8988T (cell line): ENCODE data around the gene RNF14.
"Not testable (repeated sequence)": the region's sequence is repeated elsewhere in the genome, so short reads cannot be mapped to it uniquely, and the experiment has no call there.

Experiments used
- DNase-seq: peaks from one replicate; pipeline ENCODE4 v3.0.0; 2011

The RNF14 gene, protein sequence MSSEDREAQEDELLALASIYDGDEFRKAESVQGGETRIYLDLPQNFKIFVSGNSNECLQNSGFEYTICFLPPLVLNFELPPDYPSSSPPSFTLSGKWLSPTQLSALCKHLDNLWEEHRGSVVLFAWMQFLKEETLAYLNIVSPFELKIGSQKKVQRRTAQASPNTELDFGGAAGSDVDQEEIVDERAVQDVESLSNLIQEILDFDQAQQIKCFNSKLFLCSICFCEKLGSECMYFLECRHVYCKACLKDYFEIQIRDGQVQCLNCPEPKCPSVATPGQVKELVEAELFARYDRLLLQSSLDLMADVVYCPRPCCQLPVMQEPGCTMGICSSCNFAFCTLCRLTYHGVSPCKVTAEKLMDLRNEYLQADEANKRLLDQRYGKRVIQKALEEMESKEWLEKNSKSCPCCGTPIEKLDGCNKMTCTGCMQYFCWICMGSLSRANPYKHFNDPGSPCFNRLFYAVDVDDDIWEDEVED

GRCh38 chr5:141968914-141969608 is at the start of gene RNF14:
RNF14 (plus strand) TSS chr5:141969105; CDS start chr5:141973589, 4,484 bp downstream.
- peak; percentile 70 for DNase-seq

GRCh38 chr5:141919218-141920119 is 49.4 kb upstream of the RNF14 start:
- no peak for DNase-seq

- DNase-seq = no peak
These were observed 48.1 kb upstream of the RNF14 start for GRCh38 chr5:141920771-141921170.

- DNase-seq = not testable (repeated sequence)
These were observed 46.0 kb upstream of the RNF14 start for GRCh38 chr5:141922827-141923447.

DNA sequence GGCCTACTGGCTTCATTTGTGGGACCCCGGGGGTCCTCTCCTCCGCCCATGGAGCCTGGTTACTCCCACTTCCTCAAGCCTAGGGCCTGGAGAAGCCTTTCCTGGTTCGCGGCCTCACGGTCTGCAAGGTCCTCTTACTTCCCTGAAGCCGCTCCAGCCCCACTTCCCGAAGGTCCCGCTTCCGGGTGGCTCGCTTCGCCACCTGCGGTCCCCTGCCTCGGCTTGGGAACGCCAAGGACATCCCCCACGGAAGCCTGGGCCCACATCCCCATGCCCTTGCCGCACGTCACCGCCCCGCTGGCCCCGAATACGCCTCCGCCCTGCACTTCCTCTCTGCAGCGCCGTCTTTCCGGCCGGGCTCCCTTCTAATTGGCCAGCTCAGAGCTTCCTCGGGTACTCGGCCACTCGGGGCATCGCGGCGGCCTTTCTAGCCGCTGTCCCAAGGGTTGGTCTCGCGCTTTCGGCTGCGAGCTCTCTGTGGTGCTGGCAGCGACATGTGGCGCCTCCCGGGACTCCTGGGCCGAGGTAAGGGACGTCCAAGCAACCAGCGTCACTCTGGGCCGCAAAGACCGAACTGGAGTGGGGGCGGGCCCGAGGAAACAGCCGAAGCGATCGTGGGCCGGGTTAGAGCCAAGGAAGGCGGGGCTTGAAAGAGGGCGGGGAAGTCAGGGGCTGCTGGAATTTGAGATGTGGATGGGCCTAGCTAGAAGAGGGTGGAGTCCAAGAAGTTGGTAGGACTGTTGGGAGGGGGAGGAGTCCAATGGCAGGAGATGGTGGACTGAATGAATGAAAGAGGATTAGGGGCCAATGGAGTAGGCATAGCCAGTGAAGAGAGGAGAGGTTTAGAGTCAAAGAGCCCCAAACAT is 45.2 kb upstream of the RNF14 start, which contains the start of gene DELE1:
DELE1 (plus strand) TSS at position 424 of the 866 bp plus-strand sequence; CDS start at position 495, 71 bp downstream.
- DNase-seq = peak; percentile 85

- DNase-seq = no peak
These were observed 42.5 kb upstream of the RNF14 start for GRCh38 chr5:141926434-141926833.

- no peak for DNase-seq
These were observed 40.9 kb upstream of the RNF14 start for GRCh38 chr5:141928051-141928450.

DNA sequence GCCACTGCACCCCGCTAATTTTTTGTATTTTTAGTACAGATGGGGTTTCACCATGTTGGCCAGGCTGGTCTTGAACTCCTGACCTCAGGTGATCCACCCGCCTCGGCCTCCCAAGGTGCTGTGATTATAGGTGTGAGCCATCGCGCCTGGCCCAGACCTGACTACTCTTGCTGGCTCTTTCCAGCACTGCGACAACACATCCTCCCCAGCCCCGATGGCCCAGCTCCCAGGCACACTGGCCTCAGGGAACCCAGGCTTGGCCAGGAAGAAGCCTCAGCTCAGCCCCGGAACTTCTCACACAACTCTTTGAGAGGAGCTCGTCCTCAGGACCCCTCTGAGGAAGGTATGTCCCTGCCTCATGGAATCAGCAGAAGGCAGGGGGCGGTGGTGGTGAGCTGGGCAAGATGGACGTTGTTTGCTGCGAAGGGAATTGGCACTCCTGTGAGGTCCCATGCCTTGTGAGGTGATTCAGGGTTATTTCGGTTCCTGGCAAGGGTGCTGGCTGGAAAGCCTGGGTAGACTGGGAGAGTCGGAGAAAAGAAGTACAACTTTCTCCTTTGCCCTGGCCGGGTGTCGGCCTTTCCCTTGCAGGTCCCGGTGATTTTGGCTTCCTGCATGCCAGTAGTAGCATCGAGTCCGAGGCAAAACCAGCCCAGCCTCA is 39.4 kb upstream of the RNF14 start:
- DNase-seq = no peak

GRCh38 chr5:141931694-141932093 is 37.2 kb upstream of the RNF14 start:
- DNase-seq = no peak

DNA sequence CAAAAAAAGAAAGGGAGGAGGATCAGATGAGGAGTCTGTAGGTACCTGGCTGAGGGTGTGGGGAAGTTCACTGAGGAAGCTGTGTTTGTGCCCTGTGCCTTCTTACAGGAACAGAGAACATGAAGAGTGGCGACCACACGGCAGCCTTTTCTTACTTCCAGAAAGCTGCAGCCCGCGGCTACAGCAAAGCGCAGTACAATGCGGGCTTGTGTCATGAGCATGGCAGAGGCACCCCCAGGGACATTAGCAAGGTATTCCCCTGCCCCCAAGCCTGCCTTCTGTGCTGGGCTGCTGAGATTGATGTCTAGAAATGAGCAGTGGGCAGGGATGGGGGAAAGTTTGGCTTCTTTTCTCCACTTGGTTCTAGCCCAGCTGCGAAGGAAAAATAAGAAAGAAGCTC is 35.8 kb upstream of the RNF14 start:
- DNase-seq = no peak

- no peak for DNase-seq
These were observed 34.6 kb upstream of the RNF14 start for GRCh38 chr5:141934099-141934844.

GRCh38 chr5:141935538-141935937 is 33.4 kb upstream of the RNF14 start:
- DNase-seq = no peak

DNA sequence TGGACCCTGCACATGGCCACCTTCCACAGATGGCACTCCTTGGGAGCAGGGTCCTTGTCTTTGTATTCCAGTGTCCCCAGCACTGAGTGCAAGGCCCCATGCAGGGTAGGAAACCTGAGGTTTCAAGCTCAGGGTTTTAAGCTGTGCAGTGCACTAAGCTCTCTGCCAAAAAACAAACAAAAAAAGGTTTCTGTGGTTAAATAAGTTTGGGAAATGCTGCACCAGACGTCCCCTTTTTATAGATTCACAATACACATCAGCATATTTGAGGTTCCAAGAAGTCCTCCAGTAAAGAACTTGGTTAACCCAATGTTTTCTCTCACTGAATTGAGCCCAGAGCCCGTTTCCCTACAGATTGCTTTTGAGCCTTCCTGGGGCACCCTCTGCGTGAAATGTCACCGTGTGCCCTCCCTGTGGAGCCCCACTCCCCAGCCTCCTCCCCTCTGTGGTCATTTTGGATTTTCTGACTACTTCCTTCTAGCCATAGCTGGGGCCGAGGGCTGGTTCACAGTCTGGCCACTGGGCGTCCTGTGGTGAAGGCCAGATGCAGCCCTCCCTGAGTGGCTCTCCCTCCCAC is 28.1 kb upstream of the RNF14 start:
- no peak for DNase-seq

DNA sequence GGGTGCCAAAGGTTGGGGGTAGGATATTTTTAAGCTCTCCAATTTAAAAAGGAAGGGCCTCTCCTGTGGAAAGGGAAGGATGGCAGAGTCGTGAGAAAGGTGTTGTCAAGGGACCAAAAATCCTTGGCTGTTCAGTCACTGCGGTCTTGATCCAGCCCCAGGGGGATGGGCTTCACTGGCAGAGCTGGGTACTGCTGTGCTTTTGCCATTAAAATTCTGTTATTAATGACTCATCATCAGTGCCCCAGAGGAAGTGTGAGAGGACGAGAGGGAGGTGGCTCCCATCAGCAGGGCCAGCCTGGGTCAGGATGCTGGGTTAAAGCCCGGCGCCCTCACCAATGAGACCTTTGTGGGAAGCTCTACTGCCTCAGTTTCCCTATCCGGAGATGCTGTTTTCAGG is 27.6 kb upstream of the RNF14 start:
- DNase-seq = no peak

DNA sequence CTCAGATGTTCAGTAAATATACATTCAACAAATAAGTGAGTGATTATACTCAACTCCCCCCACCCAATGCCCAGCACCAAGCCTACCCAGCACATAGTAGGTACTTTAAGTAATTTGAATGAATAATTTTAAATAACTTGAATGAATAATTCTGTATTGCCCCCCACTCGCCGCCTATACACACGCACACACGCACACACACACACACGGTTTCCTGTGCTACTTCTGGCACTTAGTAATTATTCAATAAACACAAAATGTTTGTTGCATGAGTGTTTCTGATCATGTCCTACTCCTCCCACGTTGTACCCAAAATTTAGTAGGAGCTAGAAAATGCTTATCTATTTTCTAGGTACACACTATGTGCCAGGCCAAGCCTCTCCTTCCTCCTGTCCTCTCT is 27.1 kb upstream of the RNF14 start:
- no peak for DNase-seq

GRCh38 chr5:141942185-141942857 is 26.6 kb upstream of the RNF14 start:
- no peak for DNase-seq

DNA sequence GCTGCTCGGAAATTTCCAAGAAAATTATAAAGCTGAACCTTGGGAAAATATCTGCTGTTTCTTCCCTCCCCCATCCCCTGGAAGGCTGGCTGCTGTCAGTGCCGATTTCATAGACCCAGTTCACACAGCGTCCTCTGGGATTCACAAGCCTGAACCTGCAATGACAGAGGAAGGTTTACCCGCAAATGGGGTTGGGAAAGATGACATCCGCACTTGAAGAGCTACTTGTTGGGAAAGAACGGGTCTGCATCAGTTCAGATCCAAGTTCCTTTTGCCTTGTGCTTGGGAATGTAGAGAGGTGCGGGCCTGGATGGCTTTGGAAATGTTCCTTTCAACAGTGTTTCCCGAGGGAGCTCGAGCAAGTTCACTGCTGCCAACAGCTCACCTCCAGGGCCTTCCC is 24.8 kb upstream of the RNF14 start:
- DNase-seq = no peak

DNA sequence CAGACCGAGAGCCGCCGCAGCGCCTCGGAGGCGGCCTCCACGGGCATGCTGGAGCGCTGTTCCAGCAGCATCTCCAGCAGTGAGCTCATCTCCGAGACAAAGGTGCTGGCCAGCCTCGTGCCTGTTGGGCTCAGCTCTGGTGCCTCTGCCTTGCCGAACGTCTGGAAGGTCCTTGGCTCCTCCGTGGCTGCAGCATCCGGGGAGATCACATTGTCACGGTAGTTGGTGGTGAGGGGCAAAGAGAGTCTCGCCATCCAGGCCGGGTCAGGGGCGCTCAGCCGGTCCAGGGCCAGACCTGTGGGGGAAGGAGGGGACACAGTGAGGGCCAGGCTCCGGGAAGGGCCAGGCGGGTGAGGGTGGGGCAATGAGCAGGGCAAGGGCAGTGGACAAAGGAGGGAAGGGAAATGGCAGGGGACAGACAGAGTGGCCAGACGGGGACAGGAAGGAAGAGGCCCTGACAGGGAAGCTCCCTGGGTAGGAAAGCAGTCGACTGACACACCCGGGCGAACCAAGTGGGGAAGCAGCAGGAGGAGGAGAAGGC is 23.3 kb upstream of the RNF14 start:
- DNase-seq = no peak

GRCh38 chr5:141947316-141947715 is 21.6 kb upstream of the RNF14 start:
- DNase-seq = no peak
